ENCODE results near the gene TRIM26.
"Not testable (repeated sequence)": the region's sequence is repeated elsewhere in the genome, so short reads cannot be mapped to it uniquely, and the experiment has no call there.

Gene TRIM26

DNA sequence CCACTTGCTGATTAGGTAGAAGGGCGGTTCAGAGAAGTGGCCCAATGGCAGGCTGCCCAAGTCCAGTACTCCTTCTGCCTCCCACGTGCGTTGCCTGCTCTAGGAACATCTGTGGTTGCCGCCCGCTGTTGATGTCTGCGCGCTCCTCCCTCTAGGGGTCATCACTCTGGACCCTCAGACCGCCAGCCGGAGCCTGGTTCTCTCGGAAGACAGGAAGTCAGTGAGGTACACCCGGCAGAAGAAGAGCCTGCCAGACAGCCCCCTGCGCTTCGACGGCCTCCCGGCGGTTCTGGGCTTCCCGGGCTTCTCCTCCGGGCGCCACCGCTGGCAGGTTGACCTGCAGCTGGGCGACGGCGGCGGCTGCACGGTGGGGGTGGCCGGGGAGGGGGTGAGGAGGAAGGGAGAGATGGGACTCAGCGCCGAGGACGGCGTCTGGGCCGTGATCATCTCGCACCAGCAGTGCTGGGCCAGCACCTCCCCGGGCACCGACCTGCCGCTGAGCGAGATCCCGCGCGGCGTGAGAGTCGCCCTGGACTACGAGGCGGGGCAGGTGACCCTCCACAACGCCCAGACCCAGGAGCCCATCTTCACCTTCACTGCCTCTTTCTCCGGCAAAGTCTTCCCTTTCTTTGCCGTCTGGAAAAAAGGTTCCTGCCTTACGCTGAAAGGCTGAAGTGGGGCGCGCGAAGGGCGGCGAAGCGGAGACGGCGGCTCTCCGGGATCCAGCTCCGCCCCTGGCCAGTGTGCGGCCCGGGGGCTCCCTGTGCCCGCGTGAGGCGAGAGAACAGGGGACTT is 41.3 kb downstream of the TRIM26 start:
- peak; percentile 3 for DNase-seq (ENCODE audit: low read depth, low spot score)

DNA sequence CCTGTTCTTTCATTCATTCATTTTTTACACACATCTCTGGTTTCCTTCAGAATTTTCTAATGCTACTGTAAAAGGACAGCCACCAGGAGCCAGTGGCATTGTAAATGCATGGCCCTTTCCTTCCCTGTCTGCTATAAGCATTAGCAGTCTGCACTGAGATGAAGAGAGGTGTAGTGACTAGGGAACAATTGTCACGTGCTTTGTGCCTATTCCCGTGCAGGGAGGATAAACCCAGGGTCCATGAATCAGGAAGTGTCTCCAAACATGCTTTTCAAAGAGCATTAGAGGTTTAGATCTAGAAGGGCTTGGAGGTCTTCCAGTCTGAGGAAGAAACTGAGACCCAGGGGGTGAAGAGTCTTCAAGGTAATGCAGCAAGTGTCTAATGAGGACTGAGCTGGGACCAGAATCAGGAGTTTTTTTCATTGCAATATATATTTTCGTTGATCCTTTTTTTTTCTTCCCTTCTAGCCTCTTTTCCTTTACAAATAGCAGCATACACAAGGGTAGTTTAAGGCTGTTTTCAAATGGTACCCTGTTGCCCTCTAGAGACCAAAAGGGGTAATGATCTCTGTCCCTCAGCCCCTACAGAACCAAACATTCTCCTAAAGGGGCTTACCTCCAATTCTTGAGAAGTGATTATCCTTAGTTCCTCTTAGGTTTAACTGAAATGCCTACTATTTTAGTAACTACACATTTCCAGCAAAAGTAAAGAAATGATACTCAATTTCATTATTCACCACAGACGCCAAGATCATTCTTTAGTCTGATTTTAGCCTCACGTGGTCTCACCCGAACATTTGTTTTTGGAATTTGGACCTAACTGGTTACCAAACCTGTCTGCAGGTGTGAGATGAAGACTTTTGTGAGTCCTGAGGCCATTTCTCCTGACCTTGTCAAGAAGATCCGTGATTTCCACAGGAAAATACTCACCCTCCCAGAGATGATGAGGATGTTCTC is 43.3 kb downstream of the TRIM26 start:
- peak; percentile 18 for DNase-seq (ENCODE audit: low read depth, low spot score)

DNA sequence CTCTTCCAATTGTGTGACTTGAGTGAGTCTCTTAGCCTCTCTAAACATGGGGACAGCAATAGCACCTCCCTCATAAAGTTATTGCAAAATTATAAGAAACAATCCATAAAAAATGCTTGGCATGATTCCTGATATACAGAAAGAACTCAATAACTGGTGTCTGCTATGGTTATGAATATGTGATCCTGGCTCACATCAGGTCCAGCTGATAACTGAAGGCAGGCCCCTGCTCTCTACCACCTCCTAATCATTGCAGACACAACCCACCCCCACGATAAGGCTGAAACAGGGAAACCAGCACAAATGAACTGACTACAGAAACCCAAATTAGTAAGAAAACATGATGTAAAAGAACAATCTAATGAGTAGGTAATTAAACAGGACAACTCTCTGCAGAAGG is 44.5 kb downstream of the TRIM26 start:
- DNase-seq (ENCODE audit: low read depth, low spot score), result no peak

DNA sequence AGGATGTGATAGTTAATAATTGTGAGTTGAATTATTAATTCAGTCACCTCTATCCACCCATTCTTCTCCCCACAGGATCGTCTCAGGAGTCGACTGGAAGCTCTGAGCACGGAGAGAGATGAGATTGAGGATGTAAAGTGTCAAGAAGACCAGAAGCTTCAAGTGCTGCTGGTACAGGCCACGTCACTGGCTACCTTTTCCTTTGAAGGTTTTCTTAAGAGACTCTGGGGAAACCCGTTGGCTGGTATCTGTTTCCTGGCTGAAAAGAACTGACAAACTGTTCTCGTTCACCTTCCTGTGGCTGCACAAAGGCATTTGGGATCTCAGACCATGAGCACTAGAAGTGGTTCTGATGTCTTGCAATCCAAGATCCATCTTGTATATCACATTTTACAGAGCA is 46.1 kb downstream of the TRIM26 start:
- DNase-seq (ENCODE audit: low read depth, low spot score), result no peak

DNA sequence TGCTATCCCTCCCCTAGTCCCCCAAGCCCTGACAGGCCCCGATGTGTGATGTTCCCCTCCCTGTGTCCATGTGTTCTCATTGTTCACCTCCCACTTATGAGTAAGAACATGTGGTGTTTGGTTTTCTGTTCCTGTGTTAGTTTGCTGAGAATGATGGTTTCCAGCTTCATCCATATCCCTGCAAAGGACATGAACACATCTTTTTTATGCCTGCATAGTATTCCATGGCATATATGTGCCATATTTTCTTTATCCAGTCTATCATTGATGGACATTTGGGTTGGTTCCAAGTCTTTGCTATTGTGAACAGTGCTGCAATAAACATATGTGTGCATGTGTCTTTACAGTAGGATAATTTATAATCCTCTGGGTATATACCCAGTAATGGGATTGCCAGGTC is 48.0 kb downstream of the TRIM26 start:
- not testable (repeated sequence) for DNase-seq (ENCODE audit: low read depth, low spot score)

- DNase-seq (ENCODE audit: low read depth, low spot score), result no peak
These were observed 48.5 kb downstream of the TRIM26 start for GRCh38 chr6:30164714-30165113.

- no peak for DNase-seq (ENCODE audit: low read depth, low spot score)
These were observed 49.1 kb downstream of the TRIM26 start for GRCh38 chr6:30163918-30164654.

- DNase-seq (ENCODE audit: low read depth, low spot score), result no peak
These were observed 49.9 kb downstream of the TRIM26 start, which contains the start of gene TRIM15 for GRCh38 chr6:30163090-30163917. TRIM15 (plus strand) TSS chr6:30163546; CDS start chr6:30163685, 139 bp downstream.

DNA sequence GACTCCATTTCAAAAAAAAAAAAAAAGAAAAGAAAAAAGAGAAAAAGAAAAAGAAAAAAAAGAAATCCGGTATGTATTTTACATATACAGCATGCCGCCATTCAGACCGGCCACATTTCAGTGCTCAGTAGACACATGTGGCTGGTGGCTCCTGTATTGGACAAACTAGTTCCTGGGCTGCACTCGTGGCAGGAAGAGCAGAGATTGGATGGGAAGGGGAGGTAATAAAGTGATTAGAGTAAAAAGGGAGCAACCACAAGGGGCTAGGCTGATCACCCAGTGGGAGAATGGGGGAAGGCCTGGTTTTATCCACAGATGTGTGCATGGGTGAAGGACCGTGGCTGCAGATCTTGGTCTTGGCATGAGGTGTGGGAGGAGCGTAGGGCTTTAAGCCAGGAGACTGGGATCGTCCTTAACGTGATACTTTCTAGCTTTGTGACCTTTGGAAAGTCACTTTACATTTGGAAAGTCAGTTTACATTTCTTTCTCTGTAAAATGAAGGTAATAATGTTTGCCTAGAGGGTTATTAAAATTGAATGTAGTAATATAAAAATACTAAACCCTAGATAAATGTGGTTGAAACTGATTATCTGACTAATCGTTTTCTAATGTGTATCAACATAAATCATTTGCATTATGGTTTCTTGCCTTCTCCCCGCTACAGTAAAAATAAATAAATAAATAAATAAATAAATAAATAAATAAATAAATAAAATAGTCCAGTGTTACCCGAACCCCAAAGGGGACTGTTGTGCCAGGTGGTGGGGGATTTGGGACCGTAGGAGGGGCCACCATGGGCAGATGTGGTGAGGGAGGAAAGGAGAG is 50.7 kb downstream of the TRIM26 start:
- DNase-seq (ENCODE audit: low read depth, low spot score), result no peak

DNA sequence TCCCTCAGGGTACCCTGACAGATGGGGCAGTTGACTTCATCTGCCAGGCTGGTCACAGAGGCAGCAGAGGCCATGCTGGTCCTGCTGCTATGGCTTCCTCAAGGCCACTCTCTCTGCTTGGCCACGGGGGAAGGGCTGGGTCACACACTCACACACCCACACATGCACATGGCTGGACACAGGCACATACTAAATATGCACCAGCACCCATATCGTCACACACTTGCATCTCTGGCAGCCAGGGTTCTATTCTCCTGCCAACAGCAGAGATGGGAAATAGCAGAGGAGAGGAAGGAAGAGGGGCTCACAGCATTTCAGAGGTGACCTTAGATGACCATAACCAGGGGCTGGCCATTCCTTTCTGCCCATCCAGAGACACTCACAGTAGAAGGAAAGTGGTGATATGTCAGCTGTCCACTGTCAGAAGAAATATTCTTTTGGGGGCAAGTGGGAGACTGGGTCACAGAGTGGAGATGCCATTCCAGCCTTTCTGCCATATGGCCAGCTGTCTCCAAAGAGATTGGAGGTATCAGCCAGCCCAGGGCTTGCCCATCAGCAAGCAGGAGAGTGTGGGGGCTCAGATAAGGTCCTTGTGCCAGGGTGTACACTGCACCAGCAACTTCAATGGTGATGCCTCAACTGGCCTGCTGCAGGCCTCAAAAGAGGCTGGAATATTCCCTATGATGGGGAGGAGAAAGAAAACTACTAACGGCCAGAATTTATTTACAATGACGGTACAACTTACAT is 52.2 kb downstream of the TRIM26 start, which contains the start of gene TRIM10:
Gene TRIM10, minus strand, starts transcription at position 427 of the 747 bp plus-strand sequence. Its CDS starts 353 bp downstream, at position 74.
- no peak for DNase-seq (ENCODE audit: low read depth, low spot score)

- DNase-seq (ENCODE audit: low read depth, low spot score), result no peak
These were observed 53.0 kb downstream of the TRIM26 start for GRCh38 chr6:30160008-30160784.

DNA sequence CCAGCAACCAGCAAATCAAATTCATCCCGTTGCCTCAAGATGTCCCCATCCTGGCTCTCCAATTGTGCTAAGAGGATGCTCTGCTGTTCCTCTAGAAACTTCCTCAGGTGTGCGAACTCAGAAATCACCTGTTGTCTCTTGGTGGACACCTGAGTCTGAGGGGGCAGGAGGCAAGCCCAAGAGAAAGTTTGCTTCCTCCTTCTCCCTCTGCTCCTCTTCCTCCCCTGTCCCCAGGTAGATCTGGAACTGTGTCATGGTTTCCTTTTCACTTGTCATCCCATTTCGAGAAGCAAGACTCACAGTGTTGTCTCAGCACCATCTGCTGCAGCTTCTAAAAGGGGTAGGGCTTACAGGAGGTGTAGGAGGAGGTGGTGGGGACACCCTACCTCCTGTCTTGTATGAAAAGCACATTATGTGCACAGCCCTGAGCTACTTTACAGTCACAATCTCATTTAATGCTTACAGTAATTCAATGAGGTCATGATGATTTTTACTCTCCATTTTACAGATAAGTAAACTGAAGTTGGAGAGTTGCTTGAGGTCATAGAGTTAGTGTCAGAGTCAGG is 54.6 kb downstream of the TRIM26 start:
- DNase-seq (ENCODE audit: low read depth, low spot score), result no peak

- DNase-seq (ENCODE audit: low read depth, low spot score), result no peak
These were observed 55.2 kb downstream of the TRIM26 start for GRCh38 chr6:30157999-30158398.

- no peak for DNase-seq (ENCODE audit: low read depth, low spot score)
These were observed 55.6 kb downstream of the TRIM26 start for GRCh38 chr6:30157581-30157980.

- DNase-seq (ENCODE audit: low read depth, low spot score), result no peak
These were observed 56.4 kb downstream of the TRIM26 start for GRCh38 chr6:30156774-30157173.

DNA sequence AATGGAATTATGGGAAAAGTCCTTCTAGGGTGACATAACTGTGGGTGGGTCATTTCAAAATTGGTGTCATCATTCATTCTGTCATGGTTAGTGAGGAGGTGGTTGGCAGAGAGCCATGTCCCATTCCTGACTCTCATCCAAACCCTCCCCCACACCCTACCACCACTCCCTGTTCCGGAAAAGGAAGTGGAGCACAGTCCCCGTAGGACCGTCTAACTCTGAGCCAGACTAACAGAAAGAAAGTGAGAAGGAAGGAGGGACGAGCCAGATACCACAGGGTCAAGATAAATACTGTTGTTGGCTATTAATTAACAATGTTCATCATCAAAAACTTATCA is 57.0 kb downstream of the TRIM26 start:
- DNase-seq (ENCODE audit: low read depth, low spot score), result no peak

- DNase-seq (ENCODE audit: low read depth, low spot score), result no peak
These were observed 57.5 kb downstream of the TRIM26 start for GRCh38 chr6:30155520-30156261.

All from smooth muscle cell of the brain vasculature (primary cell).